GM18505 (cell line): Measurements from ENCODE around the gene CEP20.
"Not testable (repeated sequence)": the region's sequence is repeated elsewhere in the genome, so short reads cannot be mapped to it uniquely, and the experiment has no call there.

Experiments used
- ATAC-seq: cut with Tn5 transposase; IDR thresholded peaks from one replicate; pipeline ENCODE4 v1.9.1; 2021; ENCODE audit not compliant: unreplicated experiment
- POLR2A ChIP-seq: IDR thresholded peaks from 4 replicates; pipeline ENCODE4 v1.6.1; 2011; ENCODE audit warnings: borderline replicate concordance; ENCODE audit not compliant: insufficient read depth, insufficient read length; ENCODE audit errors: extremely low read depth

The CEP20 gene, protein sequence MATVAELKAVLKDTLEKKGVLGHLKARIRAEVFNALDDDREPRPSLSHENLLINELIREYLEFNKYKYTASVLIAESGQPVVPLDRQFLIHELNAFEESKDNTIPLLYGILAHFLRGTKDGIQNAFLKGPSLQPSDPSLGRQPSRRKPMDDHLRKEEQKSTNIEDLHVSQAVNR

DNA sequence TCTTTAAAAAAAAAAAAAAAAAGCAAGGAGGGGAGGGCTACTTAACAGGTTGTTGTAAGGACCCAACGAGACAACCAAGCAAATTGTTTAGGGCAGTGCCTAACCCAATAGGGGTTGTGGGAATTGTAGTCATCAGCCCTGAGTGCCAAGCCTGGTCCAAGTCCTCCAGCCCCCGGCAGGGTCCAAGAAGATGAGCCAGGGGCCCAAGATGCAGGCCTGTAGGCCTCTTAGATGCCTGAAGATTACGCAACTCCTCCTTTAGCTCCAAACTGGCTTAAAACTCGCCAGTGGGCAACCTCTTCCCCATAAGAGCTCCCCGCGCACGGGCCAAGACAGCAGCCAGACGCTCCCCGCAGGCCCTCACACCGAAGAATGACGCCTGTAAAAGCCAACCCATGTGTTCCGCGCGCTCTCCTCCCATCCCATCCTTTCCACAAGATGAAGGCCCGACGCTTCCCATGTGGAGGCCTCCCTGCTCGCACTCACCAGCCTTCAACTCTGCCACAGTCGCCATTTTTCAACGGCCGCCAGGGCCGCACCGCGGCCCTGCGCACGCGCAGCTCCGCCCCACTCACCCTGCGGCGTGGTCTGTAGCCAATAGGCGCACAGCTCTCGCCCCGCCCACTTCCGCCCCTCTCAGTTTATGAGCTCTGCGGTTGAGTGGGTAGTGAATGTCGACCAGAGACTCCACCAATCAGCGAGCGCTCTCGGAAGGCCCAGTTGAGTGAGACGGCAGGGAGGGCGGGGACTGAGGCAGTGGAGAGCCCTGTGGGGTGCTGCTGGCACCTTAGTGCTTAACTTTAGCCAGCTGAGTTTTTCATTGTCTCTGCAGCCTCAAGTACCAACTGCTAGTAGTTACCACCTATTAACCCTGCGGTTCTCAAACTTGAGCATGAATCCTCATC lies at the start of gene CEP20:
Gene CEP20, minus strand, starts transcription at position 532 of the 905 bp plus-strand sequence. Its CDS starts 18 bp downstream, at position 514.
- TF ChIP-seq POLR2A: peak; percentile 90
- peak; percentile 97 for ATAC-seq

DNA sequence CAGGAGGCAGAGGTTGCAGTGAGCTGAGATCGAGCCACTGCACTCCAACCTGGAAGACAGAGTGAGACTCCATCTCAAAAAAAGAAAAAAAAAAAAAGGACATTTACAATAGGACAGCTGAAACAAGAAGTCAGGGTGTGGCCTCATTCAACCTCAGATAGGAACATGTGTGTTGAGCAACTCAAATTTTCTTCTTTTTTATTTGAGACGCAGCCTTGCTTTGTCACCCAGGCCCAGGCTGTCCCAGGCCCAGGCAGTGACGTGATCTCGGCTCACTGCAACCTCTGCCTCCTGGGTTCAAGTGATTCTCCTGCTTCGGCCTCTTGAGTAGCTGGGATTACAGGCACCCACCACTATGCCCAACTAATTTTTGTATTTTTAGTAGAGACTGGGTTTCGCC lies 48.4 kb upstream of the CEP20 start:
- ATAC-seq: not testable (repeated sequence)

DNA sequence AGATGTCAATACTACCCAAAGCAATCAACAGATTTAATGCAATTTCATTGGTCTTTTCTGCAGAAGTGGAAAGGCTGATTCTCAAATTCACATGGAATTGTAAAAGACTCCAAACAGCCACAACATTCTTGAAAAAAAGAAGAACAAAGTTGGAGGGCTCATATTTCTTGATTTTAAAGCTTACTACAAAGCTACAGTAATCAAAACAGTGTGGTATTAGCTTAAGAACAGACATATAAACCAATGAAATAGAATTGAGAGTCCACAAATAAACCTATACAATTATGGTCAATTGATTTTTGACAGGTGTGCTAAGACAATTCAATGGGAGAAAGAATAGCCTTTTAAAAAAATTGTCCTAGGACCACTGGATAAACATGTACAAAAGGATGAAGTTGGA lies 46.6 kb upstream of the CEP20 start:
- no peak for TF ChIP-seq POLR2A
- ATAC-seq: no peak

DNA sequence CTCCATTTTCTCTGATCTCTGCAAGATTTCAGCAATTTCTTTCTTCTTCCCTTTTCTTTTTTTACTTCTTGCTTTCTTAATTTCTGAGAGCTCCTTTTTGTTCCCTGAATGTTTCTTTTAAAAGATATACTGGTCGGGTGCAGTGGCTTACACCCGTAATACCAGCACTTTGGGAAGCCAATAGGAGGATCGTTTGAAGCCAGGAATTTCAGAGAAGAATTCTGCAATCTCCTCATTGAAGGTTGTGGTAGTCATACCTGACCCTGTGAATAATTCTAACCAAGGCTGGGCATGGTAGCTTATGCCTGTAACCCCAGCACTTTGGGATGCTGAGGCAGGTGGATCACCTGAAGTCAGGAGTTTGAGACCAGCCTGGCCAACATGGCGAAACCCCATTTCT lies 45.4 kb upstream of the CEP20 start:
- no peak for ATAC-seq
- no peak for TF ChIP-seq POLR2A

DNA sequence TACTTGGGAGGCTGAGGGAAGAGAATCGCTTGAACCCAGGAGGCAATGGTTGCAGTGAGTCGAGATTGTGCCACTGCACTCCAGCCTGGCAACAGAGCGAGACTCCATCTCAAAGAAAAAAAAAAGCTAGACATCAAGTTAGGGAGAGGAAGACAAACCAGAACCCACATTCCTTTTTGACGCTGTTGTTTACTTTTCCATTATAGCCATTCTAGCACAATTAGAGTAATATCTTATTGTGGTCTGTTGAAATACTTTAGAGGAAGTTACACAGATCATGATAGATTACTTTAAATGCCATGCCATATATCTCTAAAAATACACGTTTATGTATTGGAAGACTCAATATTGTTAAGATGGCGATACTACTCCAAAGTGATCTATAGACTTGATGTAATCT lies 44.5 kb upstream of the CEP20 start:
- TF ChIP-seq POLR2A: no peak
- no peak for ATAC-seq

DNA sequence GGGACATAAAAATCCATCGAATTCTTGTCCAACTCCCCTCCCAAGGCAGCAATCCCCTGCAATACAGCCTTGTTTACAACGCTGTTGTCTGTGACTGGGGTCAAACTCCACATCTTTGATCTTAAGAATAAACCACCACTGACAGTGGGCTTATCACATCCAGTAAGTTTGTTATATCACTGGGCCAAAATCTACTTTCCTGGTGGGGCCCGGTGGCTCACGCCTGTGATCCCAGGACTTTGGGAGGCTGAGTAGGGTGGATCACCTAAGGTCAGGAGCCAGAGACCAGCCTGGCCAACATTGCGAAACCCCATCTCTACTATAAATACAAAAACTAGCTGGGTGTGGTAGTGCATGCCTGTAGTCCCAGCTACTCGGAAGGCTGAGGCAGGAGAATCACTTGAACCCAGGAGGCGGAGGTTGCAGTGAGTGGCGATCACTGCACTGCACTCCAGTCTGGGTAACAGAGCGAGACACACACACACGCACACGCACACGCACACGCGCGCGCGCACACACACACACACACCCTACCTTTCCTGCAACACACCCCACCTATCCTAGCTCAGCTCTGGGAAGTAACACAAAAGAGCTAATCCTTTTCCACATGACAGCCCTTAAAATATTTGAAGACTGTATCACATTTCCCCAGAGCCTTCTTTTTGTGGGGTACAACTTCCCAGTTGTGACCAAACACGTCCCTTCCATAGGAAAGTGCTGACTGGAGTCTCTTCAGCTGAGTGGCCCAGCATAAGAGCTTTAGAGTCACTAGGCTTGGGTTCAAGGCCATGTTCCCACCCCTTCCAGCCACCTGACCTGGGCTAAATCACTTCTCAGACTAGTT lies 40.1 kb upstream of the CEP20 start:
- no peak for ATAC-seq
- no peak for TF ChIP-seq POLR2A

DNA sequence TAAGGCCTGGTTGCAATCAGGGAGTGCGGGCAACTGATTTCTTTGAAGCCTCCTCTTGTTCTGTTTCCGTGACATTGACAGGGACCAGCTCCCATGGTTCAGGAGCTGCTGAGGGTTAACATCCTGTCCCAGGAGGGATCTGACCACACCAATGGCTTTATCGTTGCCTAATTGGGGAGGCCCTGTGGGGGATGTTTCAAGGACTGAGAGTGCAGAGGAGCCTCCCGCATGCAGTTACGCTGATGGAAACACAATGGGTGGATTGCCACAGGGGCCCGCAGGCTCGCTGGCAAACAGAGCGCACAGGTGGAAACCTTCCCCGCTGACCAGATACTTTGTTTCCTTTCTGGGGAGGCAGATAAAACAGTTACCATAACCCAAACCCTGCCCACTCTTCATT lies 37.2 kb upstream of the CEP20 start:
- ATAC-seq: no peak
- TF ChIP-seq POLR2A: no peak

DNA sequence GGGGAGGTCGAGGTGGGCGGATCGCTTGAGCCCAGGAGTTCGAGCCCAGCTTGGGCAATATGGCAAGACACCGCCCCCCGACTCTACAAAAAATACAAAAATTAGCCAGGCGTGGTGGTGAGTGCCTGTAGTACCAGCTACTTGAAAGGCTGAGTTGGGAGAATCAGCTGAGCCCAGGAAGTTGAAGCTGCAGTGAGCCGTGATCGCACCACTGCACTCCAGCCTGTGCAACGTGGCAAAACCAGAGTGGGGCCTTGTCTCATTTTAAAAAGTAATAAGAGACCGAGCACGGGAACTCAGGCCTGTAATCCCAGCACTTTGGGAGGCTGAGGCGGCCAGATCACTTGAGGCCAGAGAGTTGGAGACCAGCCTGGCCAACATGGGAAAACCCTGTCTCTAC lies 36.6 kb upstream of the CEP20 start:
- no peak for ATAC-seq
- TF ChIP-seq POLR2A: no peak

DNA sequence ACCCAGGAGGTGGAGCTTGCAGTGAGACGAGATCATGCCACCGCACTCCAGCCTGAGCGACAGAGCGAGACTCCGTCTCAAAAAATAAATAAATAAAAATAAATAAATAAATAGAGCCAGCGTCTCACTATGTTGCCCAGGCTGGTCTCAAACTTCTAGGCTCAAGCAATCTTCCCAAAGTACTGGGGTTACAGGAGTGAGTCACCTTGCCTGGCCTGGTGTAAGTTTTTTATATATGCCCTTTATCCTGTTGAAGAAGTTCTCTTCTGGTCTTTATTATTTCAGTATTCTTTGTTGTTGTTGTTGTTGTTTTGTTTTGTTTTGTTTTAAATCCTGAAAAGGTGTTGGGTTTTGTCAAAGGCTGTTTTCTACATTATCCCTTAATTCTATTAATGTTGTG lies 30.9 kb upstream of the CEP20 start:
- no peak for ATAC-seq

DNA sequence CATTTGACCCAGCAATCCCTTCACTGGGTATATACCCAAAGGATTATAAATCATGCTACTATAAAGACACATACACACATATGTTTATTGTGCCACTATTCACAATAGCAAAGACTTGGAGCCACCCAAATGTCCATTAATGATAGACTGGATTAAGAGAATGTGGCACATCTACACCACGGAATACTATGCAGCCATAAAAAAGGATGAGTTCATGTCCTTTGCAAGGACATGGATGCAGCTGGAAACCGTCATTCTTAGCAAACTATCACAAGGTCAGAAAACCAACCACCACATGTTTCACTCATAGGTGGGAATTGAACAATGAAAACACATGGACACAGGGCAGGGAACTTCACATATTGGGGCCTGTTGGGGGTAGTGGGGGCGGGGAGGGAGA lies 29.9 kb upstream of the CEP20 start:
- ATAC-seq: not testable (repeated sequence)

More for the DNA sequence above, 30.9 kb upstream of the CEP20 start:
- TF ChIP-seq POLR2A: no peak

DNA sequence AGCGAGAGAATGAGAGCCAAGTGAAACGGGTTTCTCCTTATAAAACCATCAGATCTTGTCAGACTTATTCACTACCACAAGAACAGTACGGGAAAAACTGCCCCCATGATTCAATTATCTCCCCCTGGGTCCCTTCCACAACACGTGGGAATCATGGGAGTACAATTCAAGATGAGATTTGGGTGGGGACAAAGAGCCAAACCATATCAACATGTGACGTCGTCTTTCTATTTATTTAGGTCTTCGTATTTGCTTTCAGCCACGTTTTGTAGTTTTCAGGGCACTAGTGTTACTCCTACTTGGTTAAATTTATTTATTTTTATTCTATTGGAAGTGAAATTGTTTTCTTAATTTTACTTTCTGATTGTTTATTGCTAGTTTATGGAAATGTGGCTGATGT lies 27.9 kb upstream of the CEP20 start:
- no peak for TF ChIP-seq POLR2A
- ATAC-seq: no peak

DNA sequence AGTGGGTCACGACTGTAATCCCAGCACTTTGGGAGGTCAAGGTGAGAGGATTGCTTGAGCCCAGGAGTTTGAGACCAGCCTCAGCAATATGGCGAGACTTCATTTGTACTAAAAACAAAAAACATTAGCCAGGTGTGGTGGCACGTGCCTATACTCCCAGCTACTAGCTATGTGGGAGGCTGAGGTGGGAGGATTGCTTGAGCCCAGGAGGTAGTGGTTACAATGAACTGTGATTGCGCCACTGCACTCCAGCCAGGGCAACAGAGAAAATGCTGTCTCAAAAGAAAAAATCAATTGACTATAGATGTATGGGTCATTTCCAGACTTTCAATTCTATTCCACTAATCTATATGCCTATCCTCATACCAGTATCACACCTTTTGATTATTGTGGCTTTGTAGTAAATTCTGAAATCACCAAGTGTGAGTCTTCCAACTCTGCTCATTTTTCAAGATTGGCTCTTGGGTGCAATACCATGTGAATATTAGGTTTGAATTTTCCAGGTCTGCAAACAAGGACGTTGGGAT lies 27.2 kb upstream of the CEP20 start:
- ATAC-seq: no peak
- TF ChIP-seq POLR2A: no peak

DNA sequence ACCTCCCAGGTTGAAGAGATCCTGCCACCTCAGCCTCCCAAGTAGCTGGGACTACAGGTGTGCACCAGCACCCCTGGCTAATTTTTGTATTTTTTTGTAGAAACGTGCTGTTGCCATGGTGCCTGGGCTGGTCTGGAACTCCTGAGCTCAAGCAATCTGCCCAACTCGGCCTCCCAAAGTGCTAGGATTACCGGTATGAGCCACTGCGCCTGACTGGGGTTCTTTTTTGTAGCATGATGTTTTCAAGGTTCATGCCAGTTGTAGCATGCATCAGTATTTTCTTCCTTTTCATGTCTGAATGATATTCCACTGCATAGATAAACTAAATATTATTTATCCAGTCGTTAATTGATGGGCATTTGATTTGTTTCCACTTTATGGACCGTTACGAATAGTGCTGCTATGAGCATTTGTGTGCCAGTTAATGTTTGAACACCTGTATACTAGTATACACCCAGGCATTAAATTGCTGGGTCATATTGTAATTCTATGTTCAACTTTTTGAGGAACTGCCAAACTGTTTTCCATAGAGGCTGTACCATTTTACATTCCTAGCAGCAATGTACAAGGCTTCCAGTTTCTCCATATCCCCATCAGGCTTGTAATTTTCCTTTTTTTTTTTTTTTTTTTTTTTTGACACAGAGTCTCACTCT lies 24.8 kb upstream of the CEP20 start:
- ATAC-seq: no peak
- no peak for TF ChIP-seq POLR2A
